NCI-H2196 (cell line): ENCODE results near the gene COL20A1.

ENCODE experiments used
- DNase-seq: peaks from one replicate; lab custom pipeline; 2025; ENCODE audit not compliant: unreplicated experiment; lab: John Stamatoyannopoulos, UW

The COL20A1 gene

DNA sequence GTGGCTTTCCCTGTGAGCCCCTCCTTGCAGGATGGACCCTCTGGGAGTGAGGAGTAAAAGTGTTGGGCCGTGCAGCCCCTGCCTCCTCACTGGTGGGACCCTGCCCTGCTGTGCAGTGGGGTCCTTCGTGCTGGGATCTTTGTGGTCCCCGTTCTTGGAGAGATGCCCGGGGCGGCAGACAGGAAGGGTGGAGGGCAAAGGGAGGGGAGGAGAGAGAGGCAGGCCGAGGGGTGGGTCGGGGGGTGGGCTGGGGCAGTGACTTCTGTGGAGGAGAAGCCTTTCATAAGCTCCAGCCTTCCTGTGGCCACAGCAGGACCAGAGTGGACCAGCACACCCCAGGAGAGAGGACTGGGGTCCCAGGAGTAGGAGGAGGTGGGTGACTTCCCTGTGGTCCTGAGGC lies at the start of gene COL20A1:
TSS of gene COL20A1 (plus strand) at position 283 of the 400 bp plus-strand sequence. CDS start 1,922 bp downstream, outside the sequence.
- no peak for DNase-seq

DNA sequence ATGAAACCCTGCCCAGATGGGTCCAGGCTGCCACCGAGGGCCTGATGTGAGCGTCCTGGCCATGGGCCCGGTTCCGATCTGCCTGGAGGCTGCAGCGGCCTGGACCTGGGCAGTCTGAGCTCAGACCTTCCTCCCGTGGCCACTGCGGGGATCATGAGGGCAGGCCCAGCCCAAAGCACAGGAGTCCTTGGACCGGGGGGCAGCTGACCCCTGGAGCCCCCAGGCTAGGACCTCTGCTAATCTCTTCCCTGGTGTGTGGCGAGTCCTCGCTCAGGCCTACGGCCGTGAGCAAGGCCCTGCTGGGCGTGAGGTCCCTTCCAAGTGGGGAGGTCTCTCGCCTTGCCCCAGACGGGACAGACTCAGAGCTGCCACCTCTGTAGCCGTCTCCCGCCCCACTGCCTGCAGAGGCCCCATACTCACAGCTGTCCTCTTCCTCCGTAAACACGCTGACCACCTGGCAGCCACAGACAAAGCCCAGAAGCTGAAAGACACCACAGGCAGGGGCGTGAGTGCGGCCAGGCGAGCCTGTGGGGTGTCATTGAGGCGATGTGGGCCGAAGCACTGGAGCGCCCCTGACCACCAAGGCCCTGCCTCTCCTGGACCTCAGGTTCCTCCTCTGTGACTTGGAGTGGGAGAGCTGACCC lies 49.3 kb upstream of the COL20A1 start:
- DNase-seq, result no peak

DNA sequence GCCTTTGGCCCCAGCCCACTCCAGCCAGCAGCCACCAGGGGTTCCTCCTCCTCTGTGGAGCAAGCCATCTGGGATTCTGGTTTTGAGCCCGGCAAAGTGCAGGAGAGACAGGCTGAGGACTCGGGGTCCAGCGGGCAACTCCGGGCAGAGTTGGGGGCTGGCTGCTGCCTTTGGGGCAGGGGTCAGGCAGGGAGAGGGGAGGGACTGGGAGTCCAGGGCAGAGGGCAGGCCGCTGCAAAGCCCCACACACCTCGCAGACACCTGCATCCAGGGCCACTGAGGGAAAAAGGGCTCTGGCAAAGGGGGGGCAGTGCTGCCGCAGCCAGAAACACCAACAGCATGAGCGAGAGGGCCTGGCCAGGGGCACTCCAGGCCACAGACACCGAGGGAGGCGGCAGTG lies 48.5 kb upstream of the COL20A1 start:
- no peak for DNase-seq

DNA sequence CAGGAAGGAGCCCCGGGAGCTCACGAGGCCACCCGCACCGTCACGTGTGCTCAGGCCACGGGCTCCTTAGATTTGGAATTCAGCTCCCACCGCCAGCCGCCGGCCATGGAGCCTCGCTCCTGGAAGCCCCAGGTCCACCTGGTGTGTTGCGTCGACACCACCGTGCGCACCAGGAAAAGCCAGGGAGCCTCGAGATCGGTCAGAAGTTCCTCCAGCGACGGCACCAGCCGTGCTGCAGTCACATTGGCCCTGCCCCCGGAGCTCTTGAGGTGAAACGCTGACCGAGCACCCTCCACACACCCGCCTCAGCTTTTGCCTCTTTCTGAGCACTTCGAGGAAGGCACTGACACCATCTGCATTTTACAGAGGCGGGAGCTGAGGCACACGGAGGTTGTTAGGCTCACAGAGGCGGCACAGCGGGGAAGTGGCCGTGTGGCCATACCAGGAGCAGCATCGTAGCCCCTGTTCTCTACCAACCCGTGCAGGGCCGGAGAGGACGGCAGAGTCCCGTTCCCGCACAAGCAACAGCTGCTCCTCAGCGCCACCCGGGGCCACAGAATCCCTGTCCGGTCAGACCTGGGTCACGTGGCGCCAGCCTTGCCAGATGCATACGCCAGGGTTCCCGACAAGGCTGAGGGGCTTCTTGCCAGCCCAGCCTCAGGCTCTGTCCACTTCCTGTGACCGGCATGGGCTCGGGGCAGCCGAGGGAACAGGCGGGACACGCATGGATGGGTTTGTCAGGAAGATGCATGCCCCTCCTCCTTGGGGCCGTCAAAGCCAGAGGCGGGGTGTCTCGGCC lies 46.3 kb upstream of the COL20A1 start:
- no peak for DNase-seq

DNA sequence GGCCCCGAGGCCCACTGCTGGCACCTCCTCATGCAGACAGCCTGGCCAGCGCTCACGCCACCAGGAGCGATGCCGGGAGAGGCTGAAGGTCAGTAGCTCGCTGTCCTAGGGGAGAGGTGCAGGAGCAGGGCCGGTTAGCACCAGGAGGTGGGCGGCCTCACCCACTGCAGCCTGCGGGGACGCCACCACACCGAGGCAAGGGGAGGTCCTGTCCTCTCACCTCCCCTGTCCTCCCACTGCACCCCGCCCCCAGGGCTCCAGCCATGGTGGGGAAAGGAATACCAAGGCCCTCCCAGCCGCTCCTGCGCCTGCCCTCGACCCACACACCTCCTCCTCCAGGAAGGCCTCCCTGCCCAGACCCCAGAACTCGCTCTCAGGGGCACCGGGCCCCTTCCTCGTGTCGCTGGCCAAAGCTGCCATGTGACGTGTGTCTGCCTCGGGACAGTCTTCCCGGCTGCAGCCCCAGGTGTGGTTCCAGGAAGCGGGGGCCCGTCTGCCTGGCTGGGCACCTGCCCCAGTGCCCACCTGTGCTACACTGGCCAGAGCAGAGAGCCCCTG lies 45.2 kb upstream of the COL20A1 start:
- DNase-seq, result no peak

DNA sequence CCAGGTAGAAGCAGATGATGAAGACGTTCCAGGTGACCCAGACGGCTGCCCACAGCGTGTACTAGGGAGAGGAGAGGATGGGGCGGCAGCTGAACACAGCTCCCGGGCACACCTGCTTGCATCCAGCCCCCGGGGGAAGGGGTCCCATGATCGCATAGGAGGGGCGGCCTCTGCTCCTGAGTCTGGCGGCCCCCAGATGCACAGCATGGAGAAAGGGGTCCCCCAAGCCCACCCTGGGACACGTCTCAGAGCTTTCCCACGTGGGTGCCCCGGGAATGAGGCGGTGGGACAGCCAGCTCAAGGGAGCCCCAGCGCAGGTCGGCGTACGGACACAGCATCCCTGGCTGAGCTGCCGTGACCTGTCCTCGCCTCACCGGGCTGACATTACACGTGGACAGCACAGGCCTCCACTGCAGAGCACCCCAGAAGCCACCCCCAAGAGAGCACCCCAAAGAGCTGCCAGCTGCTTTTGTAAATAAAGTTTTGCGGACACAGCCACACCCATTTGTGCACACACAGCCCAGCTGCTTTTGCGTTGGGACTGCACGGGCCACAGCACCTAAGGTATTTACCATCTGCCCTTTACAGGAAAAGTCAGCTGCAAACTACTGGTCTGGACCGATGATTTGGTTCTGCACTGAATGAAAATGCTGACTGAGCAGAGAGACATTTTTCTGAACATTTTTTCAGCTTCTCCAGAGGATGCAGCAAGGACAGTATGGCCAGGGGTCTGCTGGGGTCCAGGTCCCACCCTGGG lies 44.0 kb upstream of the COL20A1 start:
- no peak for DNase-seq

DNA sequence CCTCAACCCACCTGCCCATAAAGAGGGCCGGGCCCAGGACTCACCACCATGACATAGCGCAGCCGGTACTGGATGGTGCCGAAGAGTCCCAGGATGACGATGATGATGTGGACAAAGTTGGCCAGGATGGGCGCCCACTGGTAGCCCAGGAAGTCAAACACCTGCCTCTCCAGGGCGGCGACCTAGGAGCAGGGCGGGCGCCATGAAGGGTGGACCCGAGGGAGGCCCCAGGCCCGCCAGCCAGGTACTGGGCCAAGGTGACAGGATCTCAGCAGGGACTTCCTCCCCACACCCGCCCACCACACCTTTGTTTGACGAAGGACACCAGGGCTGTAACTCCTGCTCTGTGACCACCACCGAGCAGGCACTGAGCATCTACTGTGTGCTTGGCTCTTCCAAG lies 43.1 kb upstream of the COL20A1 start:
- DNase-seq, result no peak

DNA sequence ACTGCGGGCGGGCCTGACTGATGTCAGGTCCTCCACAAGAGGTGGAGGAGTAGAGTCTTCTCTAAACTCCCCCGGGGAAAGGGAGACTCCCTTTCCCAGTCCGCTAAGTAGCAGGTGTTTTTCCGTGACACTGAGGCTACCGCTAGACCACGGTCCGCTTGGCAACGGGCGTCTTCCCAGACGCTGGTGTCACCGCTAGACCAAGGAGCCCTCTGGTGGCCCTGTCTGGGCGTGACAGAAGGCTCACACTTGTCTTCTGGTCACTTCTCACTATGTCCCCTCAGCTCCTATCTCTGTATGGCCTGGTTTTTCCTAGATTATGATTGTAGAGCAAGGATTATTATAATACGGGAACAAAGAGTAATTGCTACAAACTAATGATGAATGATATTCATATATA lies 41.6 kb upstream of the COL20A1 start:
- DNase-seq, result peak; percentile 31

DNA sequence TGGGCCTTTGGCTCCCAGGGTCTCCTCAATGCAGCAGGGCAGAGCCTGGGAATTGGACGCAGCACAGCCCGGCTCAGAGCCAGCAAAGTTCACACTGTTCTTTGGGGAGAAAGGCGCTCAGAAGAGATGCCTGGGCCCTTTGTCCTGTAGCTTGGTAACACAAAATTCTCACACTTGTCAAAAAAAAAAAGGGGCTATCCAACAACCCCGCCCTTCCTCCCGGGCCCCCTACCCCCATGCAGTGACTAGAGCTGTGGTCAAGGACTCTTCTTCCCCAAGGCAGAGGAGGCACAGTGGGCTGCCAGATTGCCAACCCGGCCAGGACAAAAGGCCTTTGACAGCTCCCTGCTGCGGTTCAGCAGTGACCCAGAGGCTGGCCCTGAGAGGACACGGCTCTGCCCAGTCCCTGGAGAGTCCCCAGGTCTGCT lies 40.7 kb upstream of the COL20A1 start:
- DNase-seq, result no peak

DNA sequence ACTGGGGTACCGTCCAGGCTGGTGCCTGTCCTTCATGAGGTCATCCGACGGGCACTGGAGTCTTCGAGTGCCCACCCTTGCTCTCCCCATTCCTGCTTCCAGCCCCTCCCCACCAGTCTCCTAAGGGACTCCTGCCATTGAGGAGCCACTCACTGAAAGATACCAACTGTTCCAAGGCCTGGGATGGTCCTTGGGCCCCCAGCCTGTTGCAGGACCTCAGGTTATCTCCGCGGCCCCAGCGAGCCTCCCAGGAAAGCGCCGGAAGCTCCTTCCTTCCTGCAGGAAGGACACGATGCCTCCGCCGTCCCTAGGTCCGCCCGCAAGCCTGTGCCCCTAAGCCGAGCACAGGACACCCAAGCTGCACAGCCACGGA lies 39.9 kb upstream of the COL20A1 start:
- no peak for DNase-seq

DNA sequence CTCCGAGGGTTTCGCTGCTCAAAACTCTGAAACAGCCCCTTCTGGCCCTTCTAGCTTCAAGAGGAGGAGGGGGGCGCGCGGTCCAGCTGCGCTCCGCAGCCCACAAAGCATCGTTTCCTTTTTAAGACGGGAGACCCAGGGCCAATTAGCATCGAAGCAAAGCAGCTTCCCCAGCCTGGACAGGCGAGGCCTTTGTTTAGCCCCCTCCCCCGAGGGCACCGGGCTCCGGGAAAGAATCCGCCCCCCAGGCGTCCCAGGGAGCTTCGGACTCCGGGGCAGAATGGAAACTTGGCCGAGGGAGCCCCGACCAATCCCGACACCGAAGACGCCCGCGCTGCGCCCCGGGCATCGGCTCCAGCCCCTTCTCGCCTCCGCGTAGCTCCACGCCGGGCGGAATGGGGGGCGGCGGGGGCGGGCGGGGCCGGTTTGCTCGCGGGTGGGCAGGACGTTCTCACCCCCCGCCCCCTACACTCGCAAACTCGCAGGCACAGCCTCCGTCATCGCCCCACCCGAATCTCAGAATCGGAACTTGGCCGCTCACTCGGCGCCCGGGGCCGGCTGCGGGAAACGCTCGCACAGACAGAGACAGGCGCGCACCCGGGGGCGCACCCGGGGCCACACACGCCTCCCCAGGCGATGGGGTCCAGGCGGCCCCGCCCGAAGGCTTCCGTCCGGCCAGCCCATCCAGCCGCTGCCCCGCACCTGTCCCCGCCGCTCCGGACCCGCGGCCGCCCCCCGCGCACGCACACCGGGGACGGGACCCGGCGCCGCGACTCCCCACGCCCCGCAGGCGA lies 39.4 kb upstream of the COL20A1 start:
- DNase-seq, result no peak

DNA sequence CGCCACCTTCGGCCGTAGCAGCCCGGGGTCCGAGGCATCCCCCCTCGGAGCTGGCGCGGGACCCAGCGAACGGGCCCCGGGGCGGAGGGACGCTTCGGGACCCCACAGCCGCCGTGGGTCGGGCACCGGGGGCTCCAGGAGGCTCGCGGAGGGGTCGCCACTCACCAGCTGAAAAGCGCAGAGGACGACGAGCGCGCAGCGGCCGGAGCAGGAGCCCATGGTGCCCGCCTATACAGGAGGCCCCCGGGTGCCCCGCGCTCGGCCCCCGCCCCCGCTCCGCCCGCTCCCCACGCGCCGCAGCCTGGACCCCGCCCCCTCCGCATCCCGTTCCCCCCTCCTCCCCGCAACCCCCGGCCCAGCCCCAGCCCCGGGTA lies 38.8 kb upstream of the COL20A1 start, which contains the start of gene NKAIN4:
TSS of gene NKAIN4 (minus strand) at position 232 of the 374 bp plus-strand sequence. CDS start at position 219, 13 bp downstream.
- no peak for DNase-seq

DNA sequence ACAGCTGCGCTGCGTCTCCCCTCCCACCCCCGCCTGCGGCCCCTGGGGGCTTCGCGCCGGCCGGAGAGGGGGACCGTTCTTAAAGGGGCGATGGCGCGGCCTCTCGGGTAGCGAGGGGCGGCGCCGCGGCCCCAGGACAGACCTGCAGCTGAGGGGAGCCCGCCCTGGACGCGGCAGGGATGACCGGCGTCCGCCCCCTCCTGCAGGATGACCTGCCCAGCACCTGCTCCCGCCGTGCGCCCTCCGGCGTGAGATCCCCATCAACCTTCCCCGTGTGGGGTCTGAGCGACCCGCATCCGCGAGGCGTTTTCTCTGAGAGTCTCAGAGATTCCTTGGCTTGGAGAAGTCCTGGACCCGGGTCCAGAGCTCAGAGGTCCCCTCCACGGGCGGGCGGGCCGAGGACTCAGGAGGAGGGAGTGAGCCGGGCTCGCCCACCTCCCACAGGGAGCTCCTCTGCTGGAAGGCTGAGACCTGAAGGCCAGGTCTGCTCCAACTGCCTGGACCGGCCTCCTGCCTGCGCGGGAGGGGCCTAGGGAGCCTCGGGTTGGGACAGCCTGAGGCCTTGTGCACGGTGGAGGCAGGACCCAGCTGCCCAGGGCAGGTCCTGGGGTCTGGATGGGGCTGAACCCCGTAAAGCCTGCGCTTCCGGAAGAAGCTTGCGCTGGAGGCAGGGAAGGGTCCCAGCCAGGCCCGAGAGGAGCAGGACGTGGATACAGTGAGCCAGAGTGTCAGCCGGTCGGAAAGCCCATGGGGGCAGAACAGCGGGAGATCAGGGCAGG lies 38.2 kb upstream of the COL20A1 start:
- no peak for DNase-seq

DNA sequence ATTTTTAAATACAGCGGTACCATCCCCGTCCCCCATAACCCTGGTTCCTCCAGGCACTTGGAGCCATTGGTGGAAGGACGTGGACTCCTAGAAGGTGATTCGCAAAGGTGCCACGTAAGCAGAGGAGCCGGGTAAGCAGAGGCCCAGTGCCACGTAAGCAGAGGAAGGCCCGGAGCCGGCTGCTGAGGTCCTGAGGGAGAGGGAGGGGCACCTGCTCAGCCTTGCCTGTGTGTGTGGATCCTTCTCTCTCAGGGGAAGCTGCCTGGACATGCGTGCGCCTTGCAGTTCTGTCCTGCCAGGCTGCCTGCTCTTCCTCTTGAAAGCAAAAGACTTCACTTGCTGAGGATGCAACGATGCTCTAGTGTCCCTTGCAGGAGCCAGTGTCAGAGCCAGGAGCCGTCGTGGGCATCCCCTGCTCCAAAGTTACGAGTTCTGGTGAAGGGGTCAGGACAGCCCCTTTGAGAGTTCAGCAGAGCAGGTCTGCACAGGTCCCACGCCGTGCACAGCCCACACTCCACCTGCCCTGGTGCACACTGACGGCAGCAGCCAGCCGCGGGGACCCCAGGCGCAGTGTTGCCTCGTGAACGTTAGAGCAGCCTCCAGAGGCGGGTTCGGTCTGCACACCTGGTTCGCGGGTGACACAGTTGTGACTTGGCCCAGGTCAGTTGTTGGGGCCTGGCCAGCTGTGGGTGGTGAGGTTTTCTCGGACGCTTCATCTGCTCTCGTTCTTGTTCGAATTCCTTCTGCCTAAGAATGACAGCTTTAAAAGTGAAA lies 36.9 kb upstream of the COL20A1 start:
- no peak for DNase-seq

DNA sequence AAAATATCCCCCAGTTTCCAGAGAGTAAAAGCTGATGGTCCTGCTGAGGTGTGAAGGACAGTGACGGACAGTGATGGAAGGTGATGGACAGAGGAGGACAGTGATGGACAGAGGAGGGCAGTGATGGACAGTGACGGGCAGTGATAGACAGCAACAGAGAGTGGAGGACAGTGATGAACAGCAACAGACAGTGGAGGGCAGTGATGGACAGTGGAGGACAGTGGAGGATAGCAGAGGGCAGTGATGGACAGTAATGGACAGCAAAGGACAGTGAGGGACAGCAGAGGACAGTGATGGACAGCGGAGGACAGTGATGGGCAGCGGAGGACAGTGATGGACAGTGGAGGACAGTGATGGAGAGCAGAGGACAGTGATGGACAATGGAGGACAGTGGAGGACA lies 36.0 kb upstream of the COL20A1 start:
- no peak for DNase-seq

DNA sequence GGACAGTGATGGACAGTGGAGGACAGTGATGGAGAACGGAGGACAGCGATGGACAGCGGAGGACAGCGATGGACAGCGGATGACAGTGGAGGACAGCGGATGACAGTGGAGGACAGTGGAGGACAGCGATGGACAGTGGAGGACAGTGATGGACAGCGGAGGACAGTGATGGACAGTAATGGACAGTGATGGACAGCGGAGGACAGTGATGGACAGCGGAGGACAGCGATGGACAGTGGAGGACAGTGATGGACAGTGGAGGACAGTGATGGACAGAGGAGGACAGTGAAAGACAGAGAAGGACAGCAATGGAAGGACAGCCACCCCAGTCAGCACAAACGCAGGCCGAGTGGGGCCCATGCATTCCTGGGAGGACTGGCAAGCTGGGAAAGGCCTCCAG lies 35.4 kb upstream of the COL20A1 start:
- DNase-seq, result no peak

DNA sequence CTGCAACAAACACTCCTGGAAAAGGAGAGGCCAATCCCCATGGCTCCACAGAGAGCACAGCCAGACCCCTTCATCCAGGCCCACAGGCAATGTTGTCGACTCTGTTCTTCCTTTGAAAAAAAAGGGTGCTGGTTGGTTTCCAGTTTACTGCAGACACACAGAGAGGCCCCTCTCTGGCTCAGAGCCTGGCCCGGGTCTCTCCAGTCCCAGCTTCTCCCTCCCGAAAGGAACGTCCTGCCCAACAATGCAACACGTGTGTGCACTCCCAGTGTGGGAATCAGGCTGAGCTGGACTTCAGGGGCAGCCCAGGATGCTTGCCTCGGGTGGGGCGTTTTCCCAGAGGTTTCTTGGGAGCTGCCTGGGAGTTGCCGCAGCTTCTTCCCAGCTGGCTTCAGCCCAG lies 34.2 kb upstream of the COL20A1 start:
- DNase-seq, result no peak

DNA sequence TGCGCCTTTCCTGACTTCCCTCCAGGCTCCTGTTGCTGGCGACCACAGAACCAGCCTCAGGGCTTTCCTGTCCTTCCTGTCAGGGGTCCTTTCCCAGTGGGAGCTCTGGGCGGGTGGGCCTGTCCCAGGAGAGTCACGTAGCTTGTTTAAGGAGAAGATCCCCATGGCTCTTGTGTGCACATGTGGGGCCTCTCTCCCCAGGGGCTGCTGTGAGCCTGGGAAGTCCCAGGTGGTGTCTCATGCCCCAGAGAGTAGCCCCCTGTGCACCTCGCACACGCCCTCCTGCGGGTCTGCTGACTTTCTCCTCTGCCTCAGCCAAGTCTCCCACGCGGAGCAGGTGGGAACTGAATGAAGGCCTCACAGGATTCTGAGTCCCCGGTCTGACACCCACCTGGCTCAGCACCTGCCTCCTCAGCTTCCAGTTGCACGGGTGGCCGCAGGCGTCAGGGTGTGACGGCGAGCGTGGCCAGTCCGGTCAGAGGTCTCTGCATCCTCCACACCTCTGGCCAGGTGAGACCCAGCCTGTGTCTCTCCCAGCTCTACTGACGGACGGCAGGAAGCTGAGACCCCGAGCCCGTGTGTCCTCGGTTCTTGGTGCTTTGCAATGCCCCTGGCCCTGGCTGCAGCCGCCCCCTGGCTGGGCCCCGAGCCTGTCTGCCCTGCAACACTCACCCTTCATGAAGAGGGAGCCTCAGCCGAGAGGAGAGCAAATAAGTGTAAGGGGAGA lies 33.1 kb upstream of the COL20A1 start:
- no peak for DNase-seq

DNA sequence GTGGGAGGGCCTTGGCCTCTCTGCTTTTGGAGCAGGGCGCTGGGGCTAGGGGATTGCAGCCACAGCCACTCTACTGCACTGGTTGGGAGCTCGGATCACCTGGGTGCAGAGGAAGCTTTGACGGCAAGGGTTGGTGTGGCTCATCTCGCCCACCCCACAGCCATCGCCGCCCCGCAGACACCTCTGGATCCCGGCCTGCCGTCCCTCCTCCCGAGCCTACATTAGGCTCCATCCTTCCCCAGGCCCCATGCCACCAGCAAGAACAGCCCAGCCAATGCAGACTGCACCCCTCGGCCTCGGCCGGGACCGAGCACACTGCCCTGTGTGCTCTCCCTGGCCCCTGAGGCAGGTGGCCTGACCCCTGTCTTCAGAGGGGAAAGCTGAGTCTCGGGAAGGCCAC lies 32.5 kb upstream of the COL20A1 start:
- DNase-seq, result no peak
